Spleen (tissue), 11 donors: ENCODE measurements around the gene PIK3R4. TPM values are rescaled to one million over a fixed set of nuclear protein-coding genes. Genes with fewer than 3 reads are reported as not detected.

Experiments used
- DNase-seq: peaks from one replicate; pipeline ENCODE4 v3.0.0-alpha.2; 2020
- H3K27ac ChIP-seq, 8 donors: fragments of 200-600 bp; sonication (generic) in 7 of 8; 1 replicate in 4 of 8; 2 replicates in 4 of 8; pipeline versions ENCODE4 v1.5.0 to v1.8.0; 2016 to 2021; ENCODE audit warnings: inconsistent platforms in 4 of 8, mild to moderate bottlenecking in 4 of 8, moderate library complexity in 1 of 8
- H3K27me3 ChIP-seq, 7 donors: fragments of 200-600 bp; sonication (generic) in 6 of 7; replicated peaks in 1 of 7; 1 replicate in 4 of 7; 2 replicates in 3 of 7; pipeline versions ENCODE4 v1.5.0 to v1.8.0; 2016 to 2021; ENCODE audit warnings: inconsistent platforms in 3 of 7, mild to moderate bottlenecking in 1 of 7
- H3K36me3 ChIP-seq, 6 donors: fragments of 200-600 bp; sonication (generic) in 5 of 6; 1 replicate in 4 of 6; 2 replicates in 2 of 6; pipeline versions ENCODE4 v1.5.0 to v1.8.0; 2016 to 2021; ENCODE audit warnings: inconsistent platforms in 2 of 6
- H3K4me1 ChIP-seq, 6 donors: fragments of 200-600 bp; sonication (generic) in 5 of 6; 1 replicate in 3 of 6; 2 replicates in 3 of 6; pipeline versions ENCODE4 v1.5.0 to v1.8.0; 2016 to 2021; ENCODE audit warnings: inconsistent platforms in 3 of 6
- H3K4me3 ChIP-seq, 8 donors: fragments of 200-600 bp; sonication (generic) in 7 of 8; 1 replicate in 4 of 8; 2 replicates in 4 of 8; pipeline versions ENCODE4 v1.5.0 to v1.8.0; 2016 to 2021; ENCODE audit warnings: inconsistent platforms in 4 of 8, mild to moderate bottlenecking in 4 of 8, moderate library complexity in 2 of 8
- H3K9me3 ChIP-seq, 8 donors: fragments of 200-600 bp; sonication (generic) in 7 of 8; 1 replicate in 4 of 8; 2 replicates in 4 of 8; pipeline versions ENCODE4 v1.5.0 to v1.8.0; 2016 to 2021; ENCODE audit warnings: inconsistent platforms in 4 of 8
- POLR2A ChIP-seq, 3 donors: fragments of 450-650 bp; IDR thresholded peaks; one replicate each; pipeline ENCODE4 v1.5.1; 2017; ENCODE audit warnings: antibody characterized with exemption in 3 of 3, mild to moderate bottlenecking in 1 of 3
- POLR2AphosphoS5 ChIP-seq, 3 donors: sonication (generic); formaldehyde crosslinking; IDR thresholded peaks; one replicate each; pipeline ENCODE4 v1.5.1; 2017; ENCODE audit warnings: antibody characterized with exemption in 3 of 3
- WGBS, 5 donors: extraction: QIAGEN DNeasy Blood & Tissue Kit in 3 of 5; methylation state at CpG; one replicate each; pipeline versions ENCODE4 v1.1.5 to v1.1.7; 2013 to 2018; 5-methylcytosine and 5-hydroxymethylcytosine counted together
- intact Hi-C: fragments of 100-400 bp; cut with DNase I; formaldehyde crosslinking; loops from one replicate; pipeline ENCODE4 v1.15.0; 2023; ENCODE audit warnings: low total_unique reads
- polyA plus RNA-seq, 3 donors: library from polyadenylated mRNA; stranded (reverse); fragments of 200-250 nt; gene quantifications; one replicate each; pipeline ENCODE4 v1.2.1, GENCODE V29; 2013
- total RNA-seq, 7 donors: library from RNA; depleted of rRNA in 3 of 7; stranded (reverse); fragments of >200 nt in 3 of 7; fragmentation: NEBNext Ultra II Directional in 4 of 7; extraction: Animal tissue kit (Norgen Biotek cat#: 25700) in 4 of 7; gene quantifications; one replicate each; pipeline versions ENCODE4 v1.1.0 to v1.2.1, GENCODE V29; 2016 to 2021
- TF ChIP-seq, protein P1 (sequence below), 11 experiments: fragments of 200-600 bp in 7 of 11; fragments of 450-650 bp in 4 of 11; sonication (generic) in 4 of 11; IDR thresholded peaks in 8 of 11; conservative IDR thresholded peaks in 3 of 11; 1 replicate in 7 of 11; 2 replicates in 4 of 11; pipeline versions ENCODE4 v1.4.0 to v1.8.0; 2016 to 2021; ENCODE audit warnings: antibody characterized with exemption in 11 of 11, inconsistent platforms in 4 of 11, mild to moderate bottlenecking in 1 of 11
- donor health status: healthy with polysubstance abuse.
- donor health status: DM: no; HTN: no; CAD: no; lungs with moderate emphysema.
- donor health status: DM: no; HTN: no; CAD: no.
- donor health status: Bipolar disorder and iron deficiency.
- donor health status: healthy.
- donor health status: DM: no; HTN: no; CAD: no.
- donor health status: DM: yes; HTN: yes; CAD: no.

Gene PIK3R4
- total and polyA plus RNA-seq, 10 donors: 21.6 to 44.2 (median 30.1) TPM

DNA sequence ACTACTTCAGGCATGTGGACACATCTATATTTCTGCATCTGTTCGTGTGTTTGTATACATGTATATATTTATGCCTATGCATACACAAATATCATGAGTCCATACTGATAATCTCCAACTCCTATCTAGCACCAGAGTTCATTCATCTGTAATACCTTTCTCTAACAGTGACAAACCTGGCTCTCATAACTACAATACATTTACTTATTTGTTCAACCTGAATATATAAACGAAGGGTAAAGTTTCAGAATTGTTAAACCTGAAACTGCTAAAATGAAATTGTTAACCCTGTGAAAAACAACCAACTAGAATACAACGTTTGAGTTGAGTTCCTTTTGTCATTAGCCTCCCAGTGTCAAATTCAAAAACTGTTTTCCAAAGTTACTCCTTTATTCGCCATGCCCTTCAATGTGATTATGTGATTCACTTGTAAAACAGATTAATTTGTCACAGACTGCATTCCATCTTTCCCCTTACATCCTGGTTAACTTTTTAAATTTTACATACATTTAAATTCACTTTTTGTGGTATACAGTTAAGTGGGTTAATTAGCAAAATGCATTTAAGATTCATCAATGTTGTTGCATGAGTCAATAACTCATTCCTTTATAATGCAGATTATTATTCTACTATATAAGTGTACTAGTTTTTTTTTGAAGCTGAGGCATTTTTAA, 58.5 kb downstream of the PIK3R4 start:
- Histone ChIP-seq H3K36me3 (peaks cover 3 to 87% (median 45%) of the 10 kb centered on the region in 6 donors), H3K4me3 (no peak overlapping the region), H3K27ac (no peak overlapping the region), H3K27me3 (no peaks in the 10 kb centered on the region), H3K9me3 (no peaks in the 10 kb centered on the region), H3K4me1 (no peaks in the 10 kb centered on the region)
- intact Hi-C loops: no loop called here
- DNase-seq: no peak
- no peak for TF ChIP-seq POLR2AphosphoS5 (IDR thresholded peaks at IDR 0.05)
- TF ChIP-seq POLR2A (IDR thresholded peaks at IDR 0.05): no peak
- 72 to 84% (median 79%) methylated on average over 4 of the region's 4 CpGs for WGBS, 5 donors

DNA sequence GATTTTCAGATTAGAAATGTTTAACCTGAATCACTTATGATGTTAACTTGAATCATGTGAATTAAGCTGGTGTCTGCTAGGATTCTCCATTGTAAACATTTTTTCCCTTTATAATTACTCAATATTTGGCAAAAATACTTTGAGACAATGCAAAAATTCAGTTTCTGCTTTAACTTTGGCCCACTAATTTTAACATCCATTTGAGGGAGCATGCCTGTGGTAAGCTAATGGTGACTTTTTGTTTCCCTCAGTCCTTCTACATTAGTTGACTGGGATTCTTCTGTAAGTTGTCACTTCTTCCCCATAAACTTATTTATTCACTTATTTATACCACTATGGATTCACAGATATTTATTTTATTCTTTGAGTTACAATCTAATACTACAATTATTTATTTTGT, 59.3 kb downstream of the PIK3R4 start:
- Histone ChIP-seq H3K27me3 (no peaks in the 10 kb centered on the region), H3K27ac (no peak overlapping the region), H3K4me1 (no peaks in the 10 kb centered on the region), H3K9me3 (no peaks in the 10 kb centered on the region), H3K36me3 (peaks cover 3 to 91% (median 52%) of the 10 kb centered on the region in 6 donors), H3K4me3 (no peak overlapping the region)
- TF ChIP-seq, protein P1, sequence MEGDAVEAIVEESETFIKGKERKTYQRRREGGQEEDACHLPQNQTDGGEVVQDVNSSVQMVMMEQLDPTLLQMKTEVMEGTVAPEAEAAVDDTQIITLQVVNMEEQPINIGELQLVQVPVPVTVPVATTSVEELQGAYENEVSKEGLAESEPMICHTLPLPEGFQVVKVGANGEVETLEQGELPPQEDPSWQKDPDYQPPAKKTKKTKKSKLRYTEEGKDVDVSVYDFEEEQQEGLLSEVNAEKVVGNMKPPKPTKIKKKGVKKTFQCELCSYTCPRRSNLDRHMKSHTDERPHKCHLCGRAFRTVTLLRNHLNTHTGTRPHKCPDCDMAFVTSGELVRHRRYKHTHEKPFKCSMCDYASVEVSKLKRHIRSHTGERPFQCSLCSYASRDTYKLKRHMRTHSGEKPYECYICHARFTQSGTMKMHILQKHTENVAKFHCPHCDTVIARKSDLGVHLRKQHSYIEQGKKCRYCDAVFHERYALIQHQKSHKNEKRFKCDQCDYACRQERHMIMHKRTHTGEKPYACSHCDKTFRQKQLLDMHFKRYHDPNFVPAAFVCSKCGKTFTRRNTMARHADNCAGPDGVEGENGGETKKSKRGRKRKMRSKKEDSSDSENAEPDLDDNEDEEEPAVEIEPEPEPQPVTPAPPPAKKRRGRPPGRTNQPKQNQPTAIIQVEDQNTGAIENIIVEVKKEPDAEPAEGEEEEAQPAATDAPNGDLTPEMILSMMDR (IDR thresholded peaks at IDR 0.05 in 8 of 11, conservative IDR thresholded peaks at IDR 0.05 in 3 of 11): no peak
- TF ChIP-seq POLR2AphosphoS5 (IDR thresholded peaks at IDR 0.05) (no peak), POLR2A (IDR thresholded peaks at IDR 0.05) (no peak)
- DNase-seq: no peak
- intact Hi-C loops: no loop called here

DNA sequence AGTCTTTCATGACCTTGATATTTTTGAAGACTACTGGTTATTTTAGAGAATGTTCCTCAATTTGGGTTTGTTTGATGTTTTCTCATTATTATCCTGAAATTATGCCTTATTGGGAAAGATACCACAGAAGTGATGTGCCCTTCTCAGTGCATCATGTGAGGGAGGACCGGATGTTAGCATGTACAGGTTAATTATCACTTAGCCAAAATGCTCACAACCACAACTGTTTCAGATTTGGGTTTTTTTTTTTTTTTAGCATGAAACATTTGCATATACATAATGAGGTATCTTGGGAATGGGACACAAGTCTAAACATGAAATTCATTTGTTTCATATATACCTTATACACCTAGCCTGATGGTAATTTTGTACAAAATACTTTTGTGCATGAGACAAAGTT, 59.8 kb downstream of the PIK3R4 start:
- Histone ChIP-seq H3K4me3 (no peak overlapping the region), H3K9me3 (no peaks in the 10 kb centered on the region), H3K4me1 (no peaks in the 10 kb centered on the region), H3K27me3 (no peaks in the 10 kb centered on the region), H3K36me3 (peaks cover 3 to 96% (median 57%) of the 10 kb centered on the region in 6 donors), H3K27ac (no peak overlapping the region)
- WGBS, 5 donors: 89 to 96% (median 90%) methylated on average over 1 of the region's 1 CpG
- intact Hi-C loops: no loop called here
- DNase-seq: no peak
- TF ChIP-seq POLR2A (IDR thresholded peaks at IDR 0.05) (no peak), POLR2AphosphoS5 (IDR thresholded peaks at IDR 0.05) (no peak)
- TF ChIP-seq, protein P1 (IDR thresholded peaks at IDR 0.05 in 8 of 11, conservative IDR thresholded peaks at IDR 0.05 in 3 of 11): no peak

DNA sequence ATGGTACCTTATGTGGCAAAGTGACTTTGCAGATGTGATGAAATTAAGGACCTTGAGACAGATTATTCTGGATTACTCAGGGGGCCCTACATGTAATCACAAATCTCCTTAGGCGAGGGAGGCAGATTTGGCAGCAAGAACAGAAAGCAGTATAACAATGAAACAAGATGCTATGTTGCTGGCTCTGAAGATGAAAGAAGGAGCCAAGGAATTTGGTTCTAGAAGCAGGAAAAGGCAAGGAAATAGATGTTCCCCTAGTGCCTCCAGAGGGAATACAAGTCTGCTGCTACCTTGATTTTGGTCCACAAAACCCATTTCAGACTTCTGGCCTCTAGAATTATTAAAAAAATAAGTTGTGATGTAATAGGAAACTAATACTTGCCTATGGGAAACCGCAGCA, 64.5 kb downstream of the PIK3R4 start:
- intact Hi-C loops: no loop called here
- Histone ChIP-seq H3K9me3 (no peaks in the 10 kb centered on the region), H3K27ac (no peak overlapping the region), H3K4me1 (no peaks in the 10 kb centered on the region), H3K27me3 (no peaks in the 10 kb centered on the region), H3K36me3 (peaks cover 3 to 100% (median 69%) of the 10 kb centered on the region in 6 donors), H3K4me3 (no peak overlapping the region)
- 85 to 100% (median 91%) methylated on average over 2 of the region's 2 CpGs for WGBS, 5 donors
- TF ChIP-seq POLR2A (IDR thresholded peaks at IDR 0.05) (no peak), POLR2AphosphoS5 (IDR thresholded peaks at IDR 0.05) (no peak)
- TF ChIP-seq, protein P1 (IDR thresholded peaks at IDR 0.05 in 8 of 11, conservative IDR thresholded peaks at IDR 0.05 in 3 of 11): no peak
- DNase-seq: no peak
